ENCODE measurements around the gene L2HGDH.

The L2HGDH gene

DNA sequence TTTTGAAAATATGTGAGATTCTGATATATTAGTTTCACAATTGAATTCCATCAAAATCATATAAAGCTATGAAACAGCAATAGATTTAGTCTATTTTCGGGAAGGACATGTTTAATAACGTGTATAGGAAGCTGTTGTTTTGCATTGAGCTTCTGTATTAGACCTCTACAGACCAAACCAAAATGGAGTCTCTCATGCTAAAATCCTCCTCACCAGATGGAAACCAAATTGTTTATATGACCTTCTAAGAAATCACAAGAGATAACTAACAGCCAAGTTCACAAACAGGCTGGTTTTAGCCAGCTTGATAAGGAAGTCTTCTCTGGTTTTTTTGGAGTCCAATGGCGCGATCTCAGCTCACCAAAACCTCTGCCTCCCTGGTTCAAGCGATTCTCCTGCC, 23.9 kb downstream of the L2HGDH start:
- DNase-seq (ENCODE audit: low read depth), result no peak

DNA sequence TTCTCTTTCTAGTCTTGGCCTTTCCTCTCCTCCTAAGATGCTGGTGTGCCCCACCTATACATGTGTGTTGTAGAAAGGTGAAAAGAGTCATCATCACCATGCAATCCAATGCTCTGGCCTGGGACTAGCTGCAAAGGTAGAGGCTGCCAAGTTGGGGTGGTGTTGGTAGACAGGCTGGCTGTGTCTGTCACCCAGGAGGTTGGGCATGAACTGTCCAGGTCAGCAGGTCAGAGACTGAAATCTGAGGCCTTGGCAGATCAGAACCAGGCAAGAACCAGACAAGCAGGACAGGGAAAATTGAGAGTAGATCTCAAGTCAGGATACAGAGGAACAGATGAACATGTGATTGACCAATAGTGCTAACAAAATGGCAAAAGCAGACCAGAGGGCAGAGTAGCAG, 26.2 kb downstream of the L2HGDH start:
- DNase-seq (ENCODE audit: low read depth), result no peak

DNA sequence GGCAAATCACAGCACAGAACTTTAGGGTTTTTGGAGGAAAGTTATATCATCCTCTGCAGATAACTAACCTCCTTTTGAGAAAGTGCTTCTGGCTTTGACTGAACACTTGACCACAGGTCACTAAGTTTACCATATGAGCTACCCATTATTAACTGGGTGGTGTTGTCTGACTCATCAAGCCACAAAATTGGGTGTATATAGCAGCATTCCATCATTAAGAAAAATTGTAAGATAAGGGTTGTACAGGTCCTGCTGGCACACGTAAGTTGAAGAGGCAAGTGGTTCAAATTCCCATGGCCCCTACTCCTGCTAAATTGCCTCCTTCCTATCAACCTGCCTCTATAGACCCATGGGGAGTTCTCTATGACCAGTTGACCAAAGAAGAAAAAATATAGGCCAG, 39.5 kb downstream of the L2HGDH start:
- no peak for DNase-seq (ENCODE audit: low read depth)

DNA sequence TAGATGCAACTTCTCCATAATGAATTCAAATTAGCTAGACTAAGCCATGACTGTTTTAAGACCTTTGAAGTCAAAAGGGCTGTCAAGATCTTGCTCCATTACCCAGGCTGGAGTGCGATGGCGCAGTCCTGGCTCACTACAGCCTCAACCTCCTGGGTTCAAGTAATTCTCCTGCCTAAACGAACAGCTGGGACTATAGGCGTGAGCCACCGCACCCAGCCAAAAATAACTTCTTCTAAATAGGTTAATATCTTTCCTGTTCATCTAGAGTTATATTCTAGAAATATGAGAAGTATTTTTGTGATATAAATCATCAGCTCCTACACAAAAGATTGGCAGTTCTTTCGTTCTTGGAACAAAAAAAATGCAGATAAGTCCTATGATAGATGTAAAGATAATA, 41.1 kb downstream of the L2HGDH start:
- no peak for DNase-seq (ENCODE audit: low read depth)

DNA sequence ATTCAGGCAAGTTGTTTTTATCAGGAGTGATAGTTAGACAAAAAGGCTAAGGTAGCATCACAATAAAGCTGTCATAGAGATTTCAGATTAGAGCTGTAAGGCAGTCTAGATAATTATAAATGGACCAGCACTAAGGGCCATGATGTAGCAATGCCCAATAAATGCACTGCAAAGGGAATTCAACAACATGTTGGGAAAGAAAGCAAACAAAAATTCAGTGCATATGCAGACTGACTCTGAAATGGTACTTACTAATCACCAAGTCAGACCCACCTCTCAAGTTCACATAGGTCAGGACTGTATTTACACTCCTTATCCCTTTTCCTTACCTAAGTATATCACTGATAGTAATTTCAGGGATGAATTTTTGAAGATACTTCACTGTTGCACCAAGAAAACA, 47.0 kb downstream of the L2HGDH start:
- no peak for DNase-seq (ENCODE audit: low read depth)

DNA sequence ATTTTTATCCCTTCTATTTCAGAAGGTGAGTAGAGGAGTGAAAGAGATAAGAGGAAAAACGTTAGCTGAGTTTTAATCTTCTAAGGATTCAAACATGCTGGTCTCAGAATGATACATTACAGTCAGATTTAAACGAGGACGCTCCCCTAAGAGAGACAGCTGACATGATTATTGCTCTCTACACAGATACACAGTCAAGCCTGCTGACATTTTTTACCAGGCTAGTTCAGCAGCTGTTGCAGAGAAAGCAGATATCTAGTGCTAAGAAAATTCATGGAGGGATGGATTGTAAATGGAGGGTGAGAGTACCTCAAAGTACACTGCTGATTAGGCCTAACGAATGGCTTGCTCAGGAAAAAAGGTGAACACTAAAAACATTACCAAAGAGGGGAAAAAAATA, 48.7 kb downstream of the L2HGDH start:
- no peak for DNase-seq (ENCODE audit: low read depth)

DNA sequence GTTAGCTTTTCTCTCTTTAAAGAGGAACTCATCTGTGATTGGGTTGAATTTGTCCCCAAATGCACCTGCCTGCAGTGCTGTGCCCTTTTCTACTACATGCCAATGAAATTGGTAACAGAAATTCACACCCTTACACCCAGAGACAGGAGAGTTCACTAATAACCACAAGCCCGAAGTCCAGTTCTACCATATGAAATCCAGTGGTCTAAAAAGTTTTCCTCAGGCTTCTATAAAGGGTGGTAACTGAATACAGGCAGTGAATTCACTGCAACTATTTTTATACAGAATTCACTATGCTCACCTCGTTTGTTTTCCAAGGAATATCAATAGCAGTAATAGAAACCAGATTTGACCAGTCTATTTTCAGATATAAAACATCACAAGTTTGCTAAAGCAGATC, 49.2 kb downstream of the L2HGDH start:
- no peak for DNase-seq (ENCODE audit: low read depth)

DNA sequence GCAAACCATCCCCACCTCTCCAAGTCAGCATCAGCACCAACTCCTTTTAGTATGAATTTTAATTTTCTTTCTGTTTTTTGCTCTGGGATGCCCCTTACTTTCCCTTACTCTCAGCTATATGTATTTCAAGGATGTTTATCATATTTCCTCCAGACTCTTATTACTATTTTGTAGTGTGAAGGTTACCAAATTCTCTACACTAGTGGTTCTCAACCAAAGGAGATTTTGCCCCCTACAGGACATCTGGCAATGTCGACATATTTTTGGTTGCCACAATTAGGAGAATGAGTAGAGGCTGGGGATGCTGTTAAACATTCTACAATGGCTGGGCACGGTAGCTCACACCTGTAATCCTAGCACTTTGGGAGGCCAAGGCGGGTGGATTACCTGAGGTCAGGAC, 51.5 kb downstream of the L2HGDH start:
- DNase-seq (ENCODE audit: low read depth), result no peak

DNA sequence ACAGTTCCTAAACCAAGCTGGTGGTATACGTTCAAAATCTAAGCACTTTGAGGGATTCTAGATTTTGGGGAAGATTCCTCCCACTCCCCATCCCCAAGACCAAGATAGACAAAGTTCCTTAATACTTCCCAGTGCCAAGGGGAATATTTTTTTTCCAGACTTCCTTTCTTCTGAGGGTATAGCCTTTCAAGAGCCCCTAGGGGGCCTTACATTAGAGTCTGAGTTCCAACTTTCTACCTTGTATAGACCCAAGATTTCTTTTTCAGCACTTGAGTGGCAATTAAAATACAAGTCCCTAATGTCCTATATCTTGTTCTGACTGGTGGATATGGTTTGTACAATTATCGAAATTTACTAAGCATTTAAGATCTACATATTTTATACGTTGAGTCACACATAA, 52.0 kb downstream of the L2HGDH start:
- no peak for DNase-seq (ENCODE audit: low read depth)

DNA sequence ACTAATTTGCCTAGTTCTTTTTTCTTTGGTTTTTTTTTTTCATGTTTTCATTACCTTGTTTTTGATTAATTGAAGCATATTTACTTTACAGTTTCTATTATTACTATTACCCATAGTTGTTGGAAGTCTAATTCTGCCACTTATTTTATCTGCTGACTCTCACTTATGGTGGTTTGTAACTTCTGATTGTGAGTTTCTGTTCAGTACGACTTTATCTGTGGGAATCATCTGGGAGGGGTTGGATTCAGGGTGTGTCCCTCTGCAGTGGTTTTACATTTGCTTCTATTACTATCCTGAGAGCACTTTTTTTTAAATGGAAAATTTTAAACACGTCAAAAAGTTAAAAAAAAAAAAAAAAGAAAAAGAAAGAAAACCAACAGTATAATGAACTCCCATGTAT, 54.3 kb downstream of the L2HGDH start:
- DNase-seq (ENCODE audit: low read depth), result no peak

DNA sequence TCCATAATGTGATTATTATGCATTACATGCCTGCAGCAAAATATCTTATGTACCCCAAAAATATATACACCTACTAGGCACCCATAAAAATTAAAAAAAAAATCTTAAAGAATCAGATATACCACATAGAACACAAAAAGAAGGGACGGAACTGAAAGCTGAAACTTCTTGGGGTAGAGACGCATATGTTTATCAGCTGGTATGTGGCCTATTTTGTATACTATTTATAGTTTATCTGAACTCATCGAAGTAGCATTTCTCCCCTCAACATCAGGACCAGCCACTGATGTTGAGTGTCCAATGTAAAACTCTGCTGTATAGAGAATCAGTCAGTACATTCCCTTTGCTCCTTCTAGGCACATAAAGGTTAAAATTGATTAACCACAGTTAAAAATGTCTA, 57.8 kb downstream of the L2HGDH start:
- no peak for DNase-seq (ENCODE audit: low read depth)

DNA sequence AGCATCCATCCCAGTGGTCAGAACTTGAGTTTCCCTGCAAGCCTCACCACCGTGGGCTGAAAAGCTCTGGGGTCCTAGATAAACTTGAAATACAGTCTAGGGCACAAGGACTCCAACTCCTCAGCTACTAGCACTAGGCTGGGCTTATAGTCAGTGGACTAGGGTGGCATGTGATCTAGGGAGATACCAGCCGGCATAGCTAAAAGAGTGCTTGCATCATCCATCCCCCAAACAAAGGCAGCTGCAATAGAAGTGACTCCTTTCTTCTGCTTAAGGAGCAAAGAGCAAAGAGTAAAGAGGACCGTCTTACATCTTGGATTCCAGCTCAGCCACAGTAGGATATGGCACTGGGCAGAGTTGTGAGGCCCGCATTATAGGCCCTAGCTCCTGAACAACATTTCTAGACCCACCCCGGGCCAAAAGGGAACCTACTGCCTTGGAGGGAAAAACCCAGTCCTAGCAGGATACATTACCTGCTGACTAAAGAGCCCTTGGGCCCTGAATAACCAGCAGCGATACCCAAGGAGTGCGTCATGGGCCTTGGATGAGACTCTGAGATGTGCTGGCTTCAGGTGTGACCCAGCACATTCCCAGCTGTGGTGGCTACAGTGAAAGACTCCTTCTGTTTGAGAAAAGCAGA, 62.8 kb downstream of the L2HGDH start:
- no peak for DNase-seq (ENCODE audit: low read depth)

DNA sequence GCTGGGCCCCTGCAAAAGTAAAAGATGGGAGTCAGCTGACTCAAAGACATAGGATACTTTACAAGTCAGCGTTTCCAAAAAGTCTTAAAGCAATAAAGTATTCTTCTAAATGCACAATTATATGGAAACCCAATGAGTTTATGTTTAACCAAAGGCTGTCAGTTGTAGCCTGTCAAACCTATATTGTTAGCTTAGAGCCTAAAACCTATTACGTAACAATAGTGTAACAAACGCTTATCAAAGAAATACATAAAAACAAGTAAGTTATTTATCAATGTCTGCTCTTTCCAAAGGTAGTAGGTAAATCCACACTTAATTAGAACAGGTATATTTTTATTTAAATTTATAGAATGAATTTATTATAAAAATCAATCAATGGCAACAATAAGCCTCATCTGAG, 64.8 kb downstream of the L2HGDH start:
- no peak for DNase-seq (ENCODE audit: low read depth)

DNA sequence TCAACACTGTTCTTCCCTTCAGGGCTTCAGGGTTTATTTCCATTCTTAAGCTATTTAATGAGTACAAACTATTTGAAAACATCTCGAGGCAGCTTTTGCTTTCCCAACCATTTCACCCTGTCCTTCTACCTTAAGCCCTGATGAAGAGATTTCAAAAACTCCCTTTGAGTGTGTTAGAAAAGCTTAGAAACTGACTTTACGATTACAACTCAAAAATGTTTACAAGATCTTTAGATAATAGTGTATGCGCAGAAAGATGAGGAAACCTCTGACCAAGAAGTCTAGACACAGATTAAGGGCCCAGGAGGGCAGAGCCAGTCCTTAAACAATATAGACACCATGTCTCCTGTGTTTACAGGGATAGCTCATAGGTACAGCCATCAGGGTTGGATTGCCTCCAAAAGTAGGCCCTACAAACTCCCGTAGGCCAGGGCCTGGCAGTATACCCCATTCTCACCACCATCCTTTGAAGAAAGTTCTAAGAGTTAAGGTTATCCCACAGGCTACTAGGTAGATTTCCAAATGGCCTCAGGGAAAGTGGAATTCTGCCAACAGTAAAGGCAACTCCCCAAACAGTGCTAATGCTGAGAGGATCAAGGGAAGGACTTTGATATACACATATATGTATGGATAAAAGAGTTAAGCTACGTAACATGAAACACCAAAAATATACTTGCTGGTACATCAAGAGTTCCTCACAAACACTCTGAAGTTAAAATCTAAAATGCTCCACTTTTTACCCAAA, 69.3 kb downstream of the L2HGDH start:
- no peak for DNase-seq (ENCODE audit: low read depth)

DNA sequence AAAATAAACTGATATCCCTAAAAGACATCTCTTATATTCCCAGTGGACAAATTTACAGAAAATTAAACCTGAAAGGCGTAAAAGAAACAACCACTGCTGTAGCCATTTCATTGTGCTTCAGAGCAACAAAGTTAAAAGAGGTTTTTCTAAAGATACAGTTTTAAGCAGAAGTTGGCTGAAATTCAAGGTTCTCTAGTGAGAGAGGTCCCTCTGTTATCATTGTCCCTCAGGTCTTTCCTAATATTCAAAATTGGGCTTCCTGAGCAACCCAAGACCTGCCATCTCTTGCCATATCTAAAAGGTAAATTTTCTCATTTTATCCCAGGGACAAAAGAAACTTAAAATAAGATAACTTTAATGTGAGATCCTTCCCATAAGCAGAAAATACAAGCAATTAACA, 69.9 kb downstream of the L2HGDH start:
- no peak for DNase-seq (ENCODE audit: low read depth)

DNA sequence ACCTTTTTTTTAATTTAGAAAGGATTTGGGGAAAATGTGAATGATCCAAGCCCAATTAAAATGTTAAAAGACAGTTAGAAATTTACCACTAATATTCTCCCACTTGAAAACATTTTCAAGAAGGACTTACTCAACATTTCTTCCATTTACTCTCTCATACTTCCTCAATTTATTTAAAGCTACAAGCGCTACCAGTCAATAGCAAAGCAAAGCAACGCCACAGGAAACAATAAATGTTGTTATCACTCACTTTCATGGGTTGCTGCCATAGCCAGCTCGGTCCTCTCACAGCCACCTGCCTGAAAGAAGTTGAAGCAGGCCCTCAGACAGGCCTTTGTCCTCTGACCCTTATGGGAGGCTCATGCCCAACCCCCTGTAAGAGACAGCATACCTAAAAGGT, 74.6 kb downstream of the L2HGDH start:
- no peak for DNase-seq (ENCODE audit: low read depth)

DNA sequence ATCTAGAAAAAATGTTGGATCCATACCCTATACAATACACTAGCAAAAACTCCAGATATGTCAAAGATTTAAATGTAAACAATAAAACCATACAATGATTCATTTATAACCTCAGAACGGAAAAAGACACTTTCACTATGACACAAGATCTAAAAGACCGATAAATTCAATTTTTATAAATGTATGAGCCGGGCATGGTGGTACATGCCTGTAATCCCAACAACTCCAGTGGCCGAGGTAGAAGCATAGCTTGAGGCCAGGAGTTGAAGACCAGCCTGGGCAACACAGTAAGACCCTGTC, 78.1 kb downstream of the L2HGDH start:
- no peak for DNase-seq (ENCODE audit: low read depth)

DNA sequence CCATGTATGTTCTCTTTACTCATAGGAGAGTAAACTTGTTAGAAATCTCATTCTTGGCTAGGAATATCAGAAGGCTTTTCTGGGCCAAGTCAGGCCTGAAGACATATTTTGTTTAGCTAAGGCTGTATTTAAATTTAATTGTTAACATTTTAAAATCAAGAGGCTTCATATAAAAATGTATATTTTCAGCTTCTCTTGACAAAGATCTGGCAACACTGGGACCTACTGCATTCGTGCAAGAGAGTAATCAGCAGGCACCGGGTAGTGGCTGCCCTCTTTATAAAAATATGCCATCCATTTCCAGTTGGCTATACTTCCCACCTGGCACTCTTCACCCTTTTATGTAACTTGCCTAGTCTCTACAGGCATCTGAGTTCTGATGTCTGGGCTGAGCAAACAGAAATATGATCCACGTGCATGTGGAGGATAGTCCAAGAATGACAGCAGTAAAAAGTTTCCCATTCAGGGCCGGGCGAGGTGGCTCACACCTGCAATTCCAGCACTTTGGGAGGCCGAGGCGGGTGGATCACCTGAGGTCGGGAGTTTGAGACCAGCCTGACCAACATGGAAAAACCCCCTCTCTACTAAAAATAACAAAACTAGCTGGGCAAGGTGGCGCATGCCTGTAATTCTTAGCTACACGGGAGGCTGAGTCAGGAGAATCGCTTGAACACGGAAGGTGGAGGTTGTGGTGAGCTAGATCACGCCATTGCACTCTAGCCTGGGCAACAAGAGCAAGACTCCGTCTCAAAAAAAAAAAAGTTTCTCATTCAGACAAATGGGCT, 78.7 kb downstream of the L2HGDH start:
- DNase-seq (ENCODE audit: low read depth), result no peak

DNA sequence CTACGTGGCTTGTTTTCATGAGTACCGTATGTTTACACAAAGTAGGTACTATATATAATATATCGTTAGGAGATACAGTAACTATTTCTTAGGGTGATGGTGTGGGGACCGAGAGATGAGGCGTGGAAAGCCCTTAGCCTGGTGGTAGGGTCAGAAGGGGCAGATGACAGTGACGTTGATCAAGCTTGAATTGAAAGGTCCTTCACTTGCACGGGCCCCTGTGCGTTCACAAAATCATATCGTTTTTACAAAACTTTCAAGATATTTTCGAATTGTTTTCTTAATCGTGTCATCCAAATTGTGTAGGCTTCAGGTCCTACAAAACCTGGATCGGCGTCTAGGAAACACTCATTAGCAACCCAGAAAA, 79.8 kb downstream of the L2HGDH start:
- DNase-seq (ENCODE audit: low read depth), result no peak

DNA sequence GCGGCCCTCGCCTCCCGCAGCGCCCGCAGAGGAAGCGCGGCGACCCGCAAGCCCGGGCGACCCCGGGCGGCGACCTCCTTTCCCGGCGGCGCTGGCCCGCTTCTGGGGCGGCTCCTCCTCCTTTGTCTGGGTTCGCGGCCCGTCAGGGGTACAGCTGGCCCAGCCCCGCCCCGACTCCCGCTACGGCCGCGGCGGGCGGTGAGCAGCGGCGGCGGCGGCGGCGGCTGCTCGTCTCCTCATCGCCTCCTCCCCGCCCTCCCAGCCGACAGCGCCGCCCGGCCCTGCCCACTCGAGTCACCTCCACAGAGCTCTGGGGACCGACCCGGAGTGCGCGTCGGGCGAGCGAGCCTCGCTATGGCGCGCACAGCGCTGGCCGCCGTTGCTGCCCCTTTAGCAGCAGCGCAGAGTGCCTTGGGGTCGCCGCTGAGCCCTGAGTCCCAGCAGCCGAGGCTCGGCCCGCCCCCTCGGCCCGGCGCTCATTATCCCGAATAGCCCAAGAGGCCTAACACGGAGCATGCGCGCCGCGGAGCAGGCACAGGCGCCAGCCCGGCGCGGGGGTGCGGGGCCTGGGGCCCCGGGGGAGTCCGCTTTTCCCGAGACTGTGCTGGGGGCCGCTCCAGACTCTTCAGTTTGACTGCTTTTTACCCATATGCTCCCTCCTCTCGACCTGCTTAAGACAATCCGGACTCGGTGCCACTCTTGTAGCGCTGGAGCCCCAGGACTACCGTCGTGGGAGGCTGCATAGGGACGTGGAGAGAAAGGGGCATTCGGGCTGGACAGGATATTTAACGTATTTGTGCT, 80.4 kb downstream of the L2HGDH start, which contains the start of gene SOS2:
Gene SOS2 (minus strand): TSS at position 104 of the 801 bp plus-strand sequence. CDS start 295 bp downstream, outside the sequence.
- DNase-seq (ENCODE audit: low read depth), result peak; percentile 63

DNA sequence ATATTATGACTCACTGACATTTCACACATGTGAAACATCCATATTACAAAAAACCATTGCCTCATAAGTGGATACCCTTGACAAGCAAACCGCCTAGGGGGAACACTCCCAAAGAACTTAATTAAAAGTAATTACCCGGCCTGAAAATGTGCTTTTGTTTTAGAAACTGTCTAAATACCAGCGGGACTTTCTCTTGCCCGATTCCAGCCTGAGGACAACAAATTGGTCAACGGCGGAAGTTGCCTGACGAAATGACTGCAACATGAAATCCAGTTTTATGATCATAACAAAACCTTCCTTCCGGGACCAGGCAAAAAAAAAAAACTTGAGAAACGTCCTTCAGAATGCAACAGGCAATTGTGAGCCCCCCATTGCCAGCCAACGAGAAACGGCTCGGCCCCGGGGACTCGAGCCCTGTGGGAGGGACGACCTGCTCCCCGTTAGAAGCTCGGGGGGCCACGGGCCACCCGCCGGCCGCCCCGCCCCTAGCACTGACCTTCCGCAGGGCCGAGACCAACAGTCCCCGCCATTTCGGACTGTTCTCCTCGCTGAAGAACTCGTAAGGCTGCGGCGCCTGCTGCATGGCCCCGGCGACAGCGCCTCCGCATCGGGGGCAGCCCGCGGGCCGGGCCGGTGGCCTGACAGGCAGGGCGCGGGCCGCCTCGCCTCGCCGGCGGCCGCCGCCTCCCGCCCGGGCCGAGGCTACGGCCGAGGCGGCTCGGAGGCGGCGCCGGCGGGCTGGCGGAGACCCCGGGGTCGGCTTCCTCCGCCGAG, 81.1 kb downstream of the L2HGDH start:
- DNase-seq (ENCODE audit: low read depth), result no peak

DNA sequence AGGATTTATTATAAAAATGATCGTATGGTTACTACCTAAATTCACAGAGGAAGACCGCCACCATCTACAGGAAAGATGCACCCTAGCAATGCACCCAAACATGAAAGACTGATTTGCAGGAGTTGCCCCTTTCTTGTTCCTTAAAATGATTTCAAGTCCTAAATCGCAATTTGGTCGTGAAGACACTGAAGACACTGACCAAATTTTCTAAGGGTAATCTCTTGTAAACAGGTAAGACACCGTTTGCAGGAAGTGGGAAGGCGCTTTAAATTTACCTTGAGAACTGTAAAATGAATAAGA, 81.7 kb downstream of the L2HGDH start:
- DNase-seq (ENCODE audit: low read depth), result no peak

Data from stimulated activated CD8-positive, alpha-beta memory T cell treated with anti-CD3 and anti-CD28 coated beads, Interleukin-12 subunit alpha, Interleukin-12 subunit beta, amount 100 ng/mL, for 1 hour (primary cell).